Measurements from ENCODE around the gene IL5.

IL5 gene

DNA sequence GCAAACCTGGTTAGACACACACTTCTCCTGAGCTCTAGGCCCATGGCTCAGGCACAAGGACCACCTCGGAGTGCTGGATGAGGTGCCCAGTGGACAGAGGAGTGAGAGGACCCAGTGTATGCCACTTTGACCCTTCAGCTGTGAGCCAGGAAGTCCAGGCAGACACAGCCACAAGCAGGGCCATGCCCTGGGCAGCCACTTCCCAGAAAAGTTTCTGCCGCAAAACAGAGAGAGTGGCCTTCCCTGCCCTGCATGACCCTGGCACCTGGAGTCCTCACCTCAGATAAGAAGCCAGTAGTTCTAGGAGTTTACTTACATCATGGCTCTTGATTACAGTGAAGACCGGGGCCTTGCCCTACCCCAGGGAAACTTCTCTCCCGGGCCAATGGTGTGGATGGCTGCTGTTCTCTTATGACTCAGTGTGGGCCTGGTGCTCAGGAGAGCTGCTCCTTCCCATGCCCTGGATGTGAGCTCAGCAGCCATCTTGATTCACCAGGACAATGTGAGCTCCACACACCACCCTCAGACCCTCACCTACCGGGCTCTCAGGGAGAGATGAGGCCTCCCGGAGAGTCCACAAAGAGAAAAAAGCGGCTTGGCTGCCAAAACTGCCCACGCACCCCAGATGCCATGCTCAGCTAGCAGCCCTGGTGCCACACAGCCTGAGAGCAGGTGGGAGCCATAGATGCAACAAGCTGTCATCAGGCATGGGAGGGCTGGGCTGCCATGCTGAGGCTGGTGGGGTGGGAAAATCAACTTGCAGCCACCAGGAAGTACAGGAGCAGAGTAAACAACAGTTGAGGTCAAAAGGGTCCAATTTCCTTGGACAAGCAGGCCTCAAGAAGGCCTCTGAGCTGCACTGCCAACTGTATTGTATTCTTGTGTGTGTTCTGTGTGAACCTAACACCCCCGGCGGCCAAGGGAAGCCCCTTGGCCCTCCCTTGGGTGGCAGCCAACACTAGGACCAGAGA, 41.1 kb downstream of the IL5 start:
- H3K4me3 ChIP-seq (ENCODE audit: low read depth, low read length) = no peak overlapping the region
- H3K4me1 ChIP-seq (ENCODE audit: control insufficient read depth, insufficient read depth, low read length) = peaks cover 3% of the 10 kb centered on the region
- H3K9ac ChIP-seq (ENCODE audit: low read depth, low read length) = no peak overlapping the region
- no peaks in the 10 kb centered on the region for H3K36me3 ChIP-seq (ENCODE audit: control insufficient read depth, insufficient read depth, low read length)
- H3K27me3 ChIP-seq (ENCODE audit: control insufficient read depth, insufficient read depth, low read length) = peaks cover under 1% of the 10 kb centered on the region
- H3K9me3 ChIP-seq (ENCODE audit: control insufficient read depth, insufficient read depth, low read length) = no peaks in the 10 kb centered on the region

DNA sequence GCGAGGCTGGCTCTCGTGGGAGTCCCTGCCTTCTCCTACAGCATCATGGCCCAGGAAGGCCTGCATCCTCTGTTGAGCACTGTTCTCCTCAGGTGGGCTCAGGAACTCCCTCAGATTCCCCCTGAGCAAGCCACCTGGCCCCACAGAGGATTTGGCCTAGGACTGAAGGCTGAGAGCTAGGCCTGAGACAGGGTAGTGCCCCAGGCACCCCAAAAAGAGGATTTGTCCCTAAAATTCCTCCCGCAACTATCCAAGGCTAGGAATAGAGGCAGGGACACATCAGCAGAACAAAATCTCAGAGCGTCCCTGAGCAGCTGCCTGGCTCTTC, 41.7 kb downstream of the IL5 start:
- Histone ChIP-seq H3K9ac (ENCODE audit: low read depth, low read length) (no peak overlapping the region), H3K4me3 (ENCODE audit: low read depth, low read length) (no peak overlapping the region), H3K36me3 (ENCODE audit: control insufficient read depth, insufficient read depth, low read length) (no peaks in the 10 kb centered on the region), H3K9me3 (ENCODE audit: control insufficient read depth, insufficient read depth, low read length) (no peaks in the 10 kb centered on the region), H3K27me3 (ENCODE audit: control insufficient read depth, insufficient read depth, low read length) (peaks cover 2% of the 10 kb centered on the region), H3K4me1 (ENCODE audit: control insufficient read depth, insufficient read depth, low read length) (peaks cover 3% of the 10 kb centered on the region)

DNA sequence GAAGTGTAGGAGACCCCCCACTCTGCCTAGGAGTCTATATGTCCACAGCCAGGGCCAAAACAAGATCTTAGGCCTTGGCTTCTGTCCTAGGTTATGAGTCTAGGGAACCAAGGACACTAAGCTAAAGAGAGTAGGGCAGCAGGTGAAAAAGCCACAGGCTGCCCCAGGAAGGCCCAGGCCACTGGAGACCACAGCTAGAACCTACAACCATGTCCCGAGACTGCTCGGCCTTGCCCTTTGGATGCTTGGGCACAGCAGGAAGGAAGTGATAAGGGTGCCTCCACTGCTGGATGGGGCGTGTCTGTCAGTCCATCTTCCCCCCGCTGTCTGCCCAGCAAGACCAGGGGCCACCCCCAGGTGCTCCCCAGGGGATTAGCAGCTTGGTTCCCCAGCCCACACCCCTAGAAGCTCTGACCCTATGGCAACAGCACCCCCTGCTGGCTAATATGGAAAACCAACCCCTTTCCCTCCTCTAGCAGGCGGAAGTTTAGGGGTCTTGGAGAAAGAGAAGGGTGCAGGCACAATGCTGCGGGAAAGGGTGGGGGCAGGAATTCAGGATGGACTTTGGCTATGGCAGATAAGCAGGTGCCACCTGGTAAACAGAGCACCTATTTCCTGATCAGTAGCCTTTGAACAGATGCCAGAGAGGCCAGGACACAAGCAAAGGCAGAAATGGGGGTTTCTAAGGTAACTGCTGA, 42.2 kb downstream of the IL5 start:
- H3K27me3 ChIP-seq (ENCODE audit: control insufficient read depth, insufficient read depth, low read length) = peaks cover 2% of the 10 kb centered on the region
- H3K4me3 ChIP-seq (ENCODE audit: low read depth, low read length) = no peak overlapping the region
- no peaks in the 10 kb centered on the region for H3K9me3 ChIP-seq (ENCODE audit: control insufficient read depth, insufficient read depth, low read length)
- no peaks in the 10 kb centered on the region for H3K36me3 ChIP-seq (ENCODE audit: control insufficient read depth, insufficient read depth, low read length)
- H3K4me1 ChIP-seq (ENCODE audit: control insufficient read depth, insufficient read depth, low read length) = peaks cover 3% of the 10 kb centered on the region
- H3K9ac ChIP-seq (ENCODE audit: low read depth, low read length) = no peak overlapping the region

DNA sequence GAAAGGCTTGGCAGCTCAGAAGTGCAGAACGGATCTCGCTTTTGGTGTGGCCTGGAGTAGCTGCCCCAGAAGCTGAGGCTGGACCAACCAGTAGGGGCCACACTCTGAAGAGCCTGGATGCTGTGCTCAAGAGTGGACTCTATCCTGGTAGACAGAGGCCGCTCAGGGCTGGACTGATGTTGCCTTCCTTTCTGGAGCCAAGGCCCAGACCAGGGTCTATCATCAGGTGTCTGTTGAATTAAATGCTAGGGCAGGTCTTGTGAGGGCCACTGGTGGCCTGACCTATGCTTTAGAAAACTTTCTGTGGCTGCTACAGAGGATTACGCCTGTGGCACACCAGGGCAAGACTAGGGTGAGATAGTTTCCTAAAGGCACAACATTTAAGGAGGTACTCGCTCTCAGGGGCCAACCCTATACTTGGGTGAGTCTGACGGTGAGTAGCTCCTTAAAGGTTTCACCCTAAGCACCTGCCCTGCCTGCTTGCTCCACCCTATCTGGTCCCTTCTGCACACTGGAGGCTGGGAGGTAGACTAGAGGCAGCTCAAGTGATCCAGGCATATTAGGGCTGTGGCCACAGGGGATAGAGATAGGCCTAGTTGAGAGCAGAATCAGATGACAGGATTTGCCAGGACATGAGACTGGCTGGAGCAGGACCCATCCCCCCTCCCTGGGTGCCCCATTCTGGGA, 42.9 kb downstream of the IL5 start:
- Histone ChIP-seq H3K36me3 (ENCODE audit: control insufficient read depth, insufficient read depth, low read length) (no peaks in the 10 kb centered on the region), H3K9me3 (ENCODE audit: control insufficient read depth, insufficient read depth, low read length) (no peaks in the 10 kb centered on the region), H3K4me1 (ENCODE audit: control insufficient read depth, insufficient read depth, low read length) (peaks cover 4% of the 10 kb centered on the region), H3K4me3 (ENCODE audit: low read depth, low read length) (no peak overlapping the region), H3K27me3 (ENCODE audit: control insufficient read depth, insufficient read depth, low read length) (peaks cover 2% of the 10 kb centered on the region), H3K9ac (ENCODE audit: low read depth, low read length) (no peak overlapping the region)

DNA sequence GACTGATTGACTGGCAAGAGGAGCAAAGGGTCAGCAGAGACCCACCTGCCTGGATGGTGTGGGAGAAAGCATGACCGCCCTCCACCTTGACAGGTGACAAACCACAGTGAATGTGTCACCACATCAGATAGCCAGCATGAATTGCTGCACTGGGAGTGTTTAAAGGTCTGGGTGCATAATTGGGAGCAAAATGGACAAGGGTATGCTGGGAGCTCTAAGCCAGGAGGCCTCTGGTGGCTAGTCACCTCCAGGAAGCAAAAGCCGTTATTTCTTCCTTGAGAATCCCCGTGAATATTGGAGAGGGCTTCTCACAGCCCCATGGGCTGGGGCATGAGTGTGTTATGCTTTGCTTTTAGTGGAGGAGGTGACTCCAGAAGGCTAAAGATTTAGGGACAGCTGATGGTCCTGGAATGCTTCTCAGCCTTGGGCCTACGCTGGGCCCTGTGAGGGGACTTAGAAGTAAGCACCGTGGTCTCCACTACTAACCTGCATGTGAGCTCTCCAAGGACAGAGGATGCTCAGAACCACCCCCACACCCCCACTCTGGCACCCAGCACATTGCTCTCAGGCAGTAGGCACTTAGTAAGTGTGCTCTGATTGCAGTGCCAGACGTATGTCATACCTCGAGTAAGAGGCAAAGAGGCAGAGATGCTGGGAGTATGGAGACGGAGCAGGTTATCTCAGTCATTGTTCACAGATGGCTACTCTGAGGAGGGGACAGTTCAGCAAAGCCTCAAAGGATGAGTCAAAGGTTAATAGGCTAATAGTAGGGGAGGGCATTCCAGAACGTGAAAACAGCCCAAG, 43.7 kb downstream of the IL5 start:
- H3K4me3 ChIP-seq (ENCODE audit: low read depth, low read length) = no peak overlapping the region
- no peaks in the 10 kb centered on the region for H3K9me3 ChIP-seq (ENCODE audit: control insufficient read depth, insufficient read depth, low read length)
- no peak overlapping the region for H3K9ac ChIP-seq (ENCODE audit: low read depth, low read length)
- peaks cover 2% of the 10 kb centered on the region for H3K27me3 ChIP-seq (ENCODE audit: control insufficient read depth, insufficient read depth, low read length)
- peaks cover 7% of the 10 kb centered on the region for H3K4me1 ChIP-seq (ENCODE audit: control insufficient read depth, insufficient read depth, low read length)
- no peaks in the 10 kb centered on the region for H3K36me3 ChIP-seq (ENCODE audit: control insufficient read depth, insufficient read depth, low read length)

DNA sequence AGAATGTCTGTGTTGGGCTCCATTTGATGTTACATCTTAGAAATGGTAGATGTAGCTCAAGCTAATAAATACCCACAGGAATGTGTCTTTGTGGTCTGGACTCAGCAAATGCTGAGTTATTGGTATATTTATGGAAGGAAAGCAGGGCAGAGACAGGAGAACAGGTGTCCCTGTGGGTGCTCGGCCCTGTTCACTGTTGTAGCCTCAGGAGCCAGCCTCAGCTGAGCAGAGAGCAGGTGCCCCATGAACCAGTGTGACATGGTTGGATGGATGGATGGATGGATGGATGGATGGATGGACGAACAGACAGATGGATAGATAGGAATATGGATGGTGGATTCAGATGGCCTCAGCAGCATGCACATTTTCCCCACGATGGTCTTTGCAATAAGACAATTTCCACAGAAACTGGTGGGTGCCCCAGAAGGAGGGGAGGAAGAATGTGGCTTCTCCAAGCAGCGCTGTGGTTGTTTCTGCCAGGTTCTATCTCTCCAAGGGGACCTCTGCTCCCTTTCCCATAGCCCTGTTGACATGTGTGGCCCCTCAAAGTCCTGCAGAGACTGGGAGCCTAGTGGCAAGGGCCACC, 44.5 kb downstream of the IL5 start:
- Histone ChIP-seq H3K9ac (ENCODE audit: low read depth, low read length) (no peak overlapping the region), H3K4me3 (ENCODE audit: low read depth, low read length) (no peak overlapping the region), H3K9me3 (ENCODE audit: control insufficient read depth, insufficient read depth, low read length) (no peaks in the 10 kb centered on the region), H3K36me3 (ENCODE audit: control insufficient read depth, insufficient read depth, low read length) (no peaks in the 10 kb centered on the region), H3K27me3 (ENCODE audit: control insufficient read depth, insufficient read depth, low read length) (peaks cover 7% of the 10 kb centered on the region), H3K4me1 (ENCODE audit: control insufficient read depth, insufficient read depth, low read length) (peaks cover 7% of the 10 kb centered on the region)

DNA sequence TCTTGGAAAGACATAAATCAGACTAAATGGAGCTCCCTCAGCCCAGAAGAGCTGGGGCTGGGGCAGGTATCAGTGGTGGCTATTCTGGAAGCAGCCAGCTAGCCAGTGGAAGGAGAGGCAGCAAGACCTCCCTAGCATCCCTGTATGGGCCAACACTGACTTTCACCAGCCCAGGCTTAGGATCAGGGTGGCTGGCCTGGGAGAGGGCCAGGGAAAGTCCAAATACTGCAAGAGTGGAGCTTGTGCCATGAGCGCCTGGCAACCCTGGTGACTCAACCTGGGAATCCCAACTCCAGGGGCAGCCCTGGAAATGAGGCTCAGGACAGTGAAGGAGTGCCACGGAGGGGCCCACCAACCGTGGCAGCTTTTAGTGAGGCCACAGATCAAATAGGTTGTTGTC, 45.2 kb downstream of the IL5 start:
- H3K36me3 ChIP-seq (ENCODE audit: control insufficient read depth, insufficient read depth, low read length) = no peaks in the 10 kb centered on the region
- H3K4me1 ChIP-seq (ENCODE audit: control insufficient read depth, insufficient read depth, low read length) = peaks cover 7% of the 10 kb centered on the region
- no peaks in the 10 kb centered on the region for H3K9me3 ChIP-seq (ENCODE audit: control insufficient read depth, insufficient read depth, low read length)
- H3K27me3 ChIP-seq (ENCODE audit: control insufficient read depth, insufficient read depth, low read length) = peaks cover 9% of the 10 kb centered on the region
- H3K4me3 ChIP-seq (ENCODE audit: low read depth, low read length) = no peak overlapping the region
- H3K9ac ChIP-seq (ENCODE audit: low read depth, low read length) = no peak overlapping the region

DNA sequence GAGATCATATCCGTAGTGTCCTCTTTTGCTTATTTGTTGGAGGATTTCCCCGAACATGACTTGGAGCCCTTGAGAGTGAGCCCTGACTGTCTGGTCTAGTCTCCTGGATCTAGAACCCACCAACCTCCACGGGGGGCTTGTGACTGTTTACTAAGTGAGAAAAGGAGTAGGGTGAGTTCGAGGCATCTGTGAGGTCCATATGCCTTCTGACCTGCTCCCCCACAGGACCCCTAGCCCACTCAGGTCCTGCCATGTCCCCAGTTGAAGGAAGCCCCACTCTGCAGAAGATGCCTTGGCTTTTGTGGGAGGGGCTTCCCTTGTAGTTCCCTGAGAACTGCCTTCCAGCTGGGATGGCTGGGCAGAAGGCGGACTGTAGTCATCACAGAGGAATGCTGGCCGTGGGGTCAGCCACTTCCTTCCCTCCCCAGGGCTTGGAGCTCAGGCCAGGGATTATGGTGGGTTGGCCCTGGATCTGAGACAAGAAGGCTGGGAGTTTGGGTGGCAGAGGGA, 45.8 kb downstream of the IL5 start:
- H3K27me3 ChIP-seq (ENCODE audit: control insufficient read depth, insufficient read depth, low read length) = peaks cover 15% of the 10 kb centered on the region
- H3K36me3 ChIP-seq (ENCODE audit: control insufficient read depth, insufficient read depth, low read length) = no peaks in the 10 kb centered on the region
- no peak overlapping the region for H3K9ac ChIP-seq (ENCODE audit: low read depth, low read length)
- H3K9me3 ChIP-seq (ENCODE audit: control insufficient read depth, insufficient read depth, low read length) = no peaks in the 10 kb centered on the region
- H3K4me1 ChIP-seq (ENCODE audit: control insufficient read depth, insufficient read depth, low read length) = peaks cover 7% of the 10 kb centered on the region
- H3K4me3 ChIP-seq (ENCODE audit: low read depth, low read length) = peak overlapping the region; percentile 84

DNA sequence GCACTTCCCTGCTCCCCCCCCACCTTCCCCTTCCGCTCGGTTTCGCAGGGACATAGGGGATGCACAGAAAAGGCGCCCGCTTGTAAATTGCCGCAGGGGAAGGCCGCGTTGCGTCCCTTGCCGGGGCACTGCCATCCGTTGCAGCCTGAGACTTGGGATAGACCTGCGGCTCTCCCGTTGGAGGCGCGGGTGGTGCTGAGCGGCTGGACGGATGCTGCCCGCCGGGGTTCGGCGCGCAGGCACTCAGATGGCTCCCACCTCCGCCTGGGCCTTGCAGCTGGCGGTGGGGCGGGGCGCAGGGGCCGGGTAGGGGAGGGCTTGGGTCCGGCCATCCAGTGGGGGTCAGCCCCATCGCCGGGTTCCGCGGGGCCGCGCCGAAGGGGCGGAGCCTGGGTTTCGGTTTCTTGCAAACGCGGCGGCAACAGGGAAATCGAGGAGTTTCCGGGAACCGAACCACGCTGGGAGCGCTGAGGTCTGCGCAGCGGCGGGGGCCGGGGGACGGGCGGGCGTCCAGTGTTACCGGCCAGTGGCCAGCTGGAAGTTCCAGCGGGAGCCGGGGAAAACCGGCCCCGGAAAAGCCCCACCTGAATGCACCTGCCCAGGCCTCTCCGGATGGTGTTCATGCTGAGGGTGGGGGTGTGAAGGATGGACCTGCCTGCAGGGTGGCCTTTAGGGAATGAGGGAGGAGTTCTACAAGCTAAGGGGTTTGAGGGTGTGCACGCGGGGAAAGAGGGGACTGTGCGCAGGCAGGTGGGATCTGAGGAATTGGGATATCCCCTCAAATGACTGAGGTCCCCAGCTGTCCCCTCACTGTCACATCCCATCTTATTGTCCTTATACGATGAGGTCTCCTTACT, 46.5 kb downstream of the IL5 start:
- Histone ChIP-seq H3K4me1 (ENCODE audit: control insufficient read depth, insufficient read depth, low read length) (peaks cover 11% of the 10 kb centered on the region), H3K27me3 (ENCODE audit: control insufficient read depth, insufficient read depth, low read length) (peaks cover 22% of the 10 kb centered on the region), H3K9ac (ENCODE audit: low read depth, low read length) (peak overlapping the region; percentile 57), H3K9me3 (ENCODE audit: control insufficient read depth, insufficient read depth, low read length) (no peaks in the 10 kb centered on the region), H3K4me3 (ENCODE audit: low read depth, low read length) (peak overlapping the region; percentile 84), H3K36me3 (ENCODE audit: control insufficient read depth, insufficient read depth, low read length) (no peaks in the 10 kb centered on the region)

DNA sequence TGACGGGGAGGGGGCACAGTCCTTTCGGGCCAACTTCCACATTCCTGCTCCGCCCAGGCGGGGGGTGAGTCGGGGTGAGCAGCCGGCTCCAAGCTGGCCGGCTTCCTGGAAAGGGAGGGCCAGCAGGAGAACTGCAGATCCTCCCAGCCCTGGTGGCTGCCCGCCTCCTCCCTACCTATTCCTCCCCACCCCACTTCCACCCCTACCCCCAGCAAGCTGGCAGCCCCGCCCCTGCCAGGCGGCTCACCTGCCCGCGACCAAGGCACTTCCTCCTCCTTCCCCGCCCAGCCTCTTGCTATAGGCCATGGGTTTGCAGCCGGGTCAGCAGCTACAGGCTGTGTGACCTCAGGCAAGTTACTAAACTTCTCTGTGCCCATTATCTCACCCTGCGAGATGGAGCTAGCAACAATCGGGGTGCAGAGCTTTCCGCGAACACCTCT, 47.1 kb downstream of the IL5 start:
- Histone ChIP-seq H3K9me3 (ENCODE audit: control insufficient read depth, insufficient read depth, low read length) (no peaks in the 10 kb centered on the region), H3K4me1 (ENCODE audit: control insufficient read depth, insufficient read depth, low read length) (peaks cover 11% of the 10 kb centered on the region), H3K4me3 (ENCODE audit: low read depth, low read length) (peak overlapping the region; percentile 84), H3K9ac (ENCODE audit: low read depth, low read length) (peak overlapping the region; percentile 57), H3K27me3 (ENCODE audit: control insufficient read depth, insufficient read depth, low read length) (peaks cover 26% of the 10 kb centered on the region), H3K36me3 (ENCODE audit: control insufficient read depth, insufficient read depth, low read length) (no peaks in the 10 kb centered on the region)
